Smooth muscle cell (in vitro differentiated cells): ENCODE results near the gene CACNA2D4. TPM values are rescaled to one million over a fixed set of nuclear protein-coding genes. Genes with fewer than 3 reads are reported as not detected.

Source experiments
- DNase-seq: peaks from one replicate; lab custom pipeline; 2025; ENCODE audit not compliant: unreplicated experiment; lab: John Stamatoyannopoulos, UW
- H2AFZ ChIP-seq: fragments of 200-600 bp; sonication (generic); 2 replicates; pipeline ENCODE4 v1.6.0; 2016; ENCODE audit warnings: antibody characterized with exemption, low read depth, mild to moderate bottlenecking
- H3F3A ChIP-seq: fragments of 200-600 bp; sonication (generic); 2 replicates; pipeline ENCODE4 v1.6.0; 2017; ENCODE audit warnings: antibody characterized with exemption, low read depth
- H3K27ac ChIP-seq: fragments of 200-600 bp; sonication (generic); 2 replicates; pipeline ENCODE4 v1.5.1; 2016; ENCODE audit warnings: low read depth, mild to moderate bottlenecking
- H3K27me3 ChIP-seq: fragments of 200-600 bp; sonication (generic); 2 replicates; pipeline ENCODE4 v1.6.1; 2016; ENCODE audit warnings: low read depth, mild to moderate bottlenecking
- H3K36me3 ChIP-seq: fragments of 200-600 bp; sonication (generic); 2 replicates; pipeline ENCODE4 v1.5.1; 2016; ENCODE audit warnings: low read depth
- H3K4me1 ChIP-seq: fragments of 200-600 bp; sonication (generic); 2 replicates; pipeline ENCODE4 v1.5.1; 2016; ENCODE audit warnings: low read depth
- H3K4me2 ChIP-seq: fragments of 200-600 bp; sonication (generic); 2 replicates; pipeline ENCODE4 v1.6.0; 2016; ENCODE audit warnings: mild to moderate bottlenecking
- H3K4me3 ChIP-seq: fragments of 200-600 bp; sonication (generic); 2 replicates; pipeline ENCODE4 v1.5.1; 2016; ENCODE audit warnings: mild to moderate bottlenecking
- H3K79me2 ChIP-seq: fragments of 200-600 bp; sonication (generic); 2 replicates; pipeline ENCODE4 v1.6.0; 2016; ENCODE audit warnings: low read depth, mild to moderate bottlenecking
- H3K9ac ChIP-seq: fragments of 200-600 bp; sonication (generic); 2 replicates; pipeline ENCODE4 v1.6.0; 2016; ENCODE audit warnings: low read depth
- H3K9me3 ChIP-seq: fragments of 200-600 bp; sonication (generic); replicated peaks from 2 replicates; pipeline ENCODE4 v1.5.1; 2016; ENCODE audit warnings: low read depth
- H4K20me1 ChIP-seq: fragments of 200-600 bp; sonication (generic); 2 replicates; pipeline ENCODE4 v1.6.0; 2016; ENCODE audit warnings: low read depth
- CTCF ChIP-seq: fragments of 200-600 bp; sonication (generic); IDR thresholded peaks from 2 replicates; pipeline ENCODE4 v1.5.1; 2017; ENCODE audit warnings: borderline replicate concordance, mild to moderate bottlenecking, antibody characterized with exemption; ENCODE audit not compliant: insufficient read depth, poor library complexity, severe bottlenecking
- WGBS: methylation state at CpG from one replicate; pipeline ENCODE4 v1.1.7; 2016; ENCODE audit warnings: low lambda C conversion rate; 5-methylcytosine and 5-hydroxymethylcytosine counted together
- polyA plus RNA-seq: library from polyadenylated mRNA; unstranded; fragments of >200 nt; fragmentation: Nextera tagmentation; extraction: Ambion mirVana; gene quantifications from 2 replicates; pipeline ENCODE4 v1.2.1, GENCODE V29; 2016
- total RNA-seq: library from RNA; depleted of rRNA; stranded (reverse); fragments of >200 nt; gene quantifications from 2 replicates; pipeline ENCODE4 v1.2.3, GENCODE V29; 2014

The CACNA2D4 gene
- total and polyA plus RNA-seq, 2 experiments from 2014 or later, result 0.98 TPM; not detected in 1

- no peaks in the 10 kb centered on the region for H3F3A ChIP-seq
- no peak overlapping the region for H3K27ac ChIP-seq
- TF ChIP-seq CTCF, result no peak
- no peaks in the 10 kb centered on the region for H4K20me1 ChIP-seq
- no peak overlapping the region for H3K9ac ChIP-seq
- H3K9me3 ChIP-seq, result no peaks in the 10 kb centered on the region
- no peaks in the 10 kb centered on the region for H3K79me2 ChIP-seq
- WGBS, result 88% methylated on average over 3 of the region's 3 CpGs
- no peaks in the 10 kb centered on the region for H3K27me3 ChIP-seq
- no peaks in the 10 kb centered on the region for H3K36me3 ChIP-seq
- H2AFZ ChIP-seq, result no peak overlapping the region
- no peak overlapping the region for H3K4me3 ChIP-seq
- no peak overlapping the region for H3K4me2 ChIP-seq
- peaks cover 27% of the 10 kb centered on the region for H3K4me1 ChIP-seq
- no peak for DNase-seq
These were observed 1.3 kb upstream of the CACNA2D4 start for GRCh38 chr12:1919763-1920162.

GRCh38 chr12:1919284-1919683 lies 832 bp upstream of the CACNA2D4 start:
- Histone ChIP-seq H3K79me2 (no peaks in the 10 kb centered on the region), H3K4me1 (peaks cover 27% of the 10 kb centered on the region), H3K4me3 (no peak overlapping the region), H3K9me3 (no peaks in the 10 kb centered on the region), H3K4me2 (peak overlapping the region; percentile 79), H3K9ac (no peak overlapping the region), H2AFZ (no peak overlapping the region), H4K20me1 (no peaks in the 10 kb centered on the region), H3K36me3 (no peaks in the 10 kb centered on the region), H3F3A (no peaks in the 10 kb centered on the region), H3K27ac (no peak overlapping the region), H3K27me3 (no peaks in the 10 kb centered on the region)
- no peak for TF ChIP-seq CTCF
- WGBS, result 53% methylated on average over 5 of the region's 5 CpGs
- no peak for DNase-seq

GRCh38 chr12:1918884-1919236 lies 408 bp upstream of the CACNA2D4 start:
- DNase-seq, result no peak
- no peaks in the 10 kb centered on the region for H3K27me3 ChIP-seq
- 83% methylated on average over 6 of the region's 6 CpGs for WGBS

More at GRCh38 chr12:1918884-1919236, 408 bp upstream of the CACNA2D4 start:
- Histone ChIP-seq H3K9ac (no peak overlapping the region), H3K4me1 (peaks cover 27% of the 10 kb centered on the region), H3K27ac (no peak overlapping the region), H3K4me3 (no peak overlapping the region), H2AFZ (no peak overlapping the region), H4K20me1 (no peaks in the 10 kb centered on the region), H3K4me2 (peak overlapping the region; percentile 79), H3K9me3 (no peaks in the 10 kb centered on the region), H3K79me2 (no peaks in the 10 kb centered on the region), H3F3A (no peaks in the 10 kb centered on the region), H3K36me3 (no peaks in the 10 kb centered on the region)
- no peak for TF ChIP-seq CTCF
